SK-N-MC (cell line): Measurements from ENCODE around the gene PAQR6.

Experiments used
- EZH2 ChIP-seq: fragments of 200-600 bp; sonication (generic); IDR thresholded peaks from one replicate; pipeline ENCODE4 v1.6.1; 2017; ENCODE audit warnings: antibody characterized with exemption
- FOXP2 ChIP-seq: optimal IDR thresholded peaks from 2 replicates; pipeline ENCODE3; 2011; ENCODE audit warnings: mild to moderate bottlenecking, moderate library complexity; ENCODE audit not compliant: insufficient read depth; ENCODE audit errors: extremely low read length, control extremely low read depth
- POLR2AphosphoS5 ChIP-seq: IDR thresholded peaks from 2 replicates; pipeline ENCODE4 v1.6.1; 2012; ENCODE audit warnings: mild to moderate bottlenecking, low read depth, low read length, borderline replicate concordance

- TF ChIP-seq EZH2 (no peak), POLR2AphosphoS5 (no peak), FOXP2 (no peak)
Observed at GRCh38 chr1:156238248-156238647, 9.6 kb downstream of the PAQR6 start.
